NT2/D1 (cell line): Measurements from ENCODE around the gene DYNC1H1.

Experiments used
- SUZ12 ChIP-seq: IDR thresholded peaks from 2 replicates; pipeline ENCODE4 v1.6.1; 2011; ENCODE audit not compliant: insufficient read length, insufficient read depth; ENCODE audit errors: extremely low read depth
- YY1 ChIP-seq: IDR thresholded peaks from 2 replicates; pipeline ENCODE4 v1.6.1; 2011; ENCODE audit not compliant: insufficient read length, insufficient read depth
- ZNF274 ChIP-seq: IDR thresholded peaks from 2 replicates; pipeline ENCODE4 v1.6.1; 2011; ENCODE audit warnings: mild to moderate bottlenecking, low read depth, low read length

- no peak for TF ChIP-seq ZNF274
- no peak for TF ChIP-seq YY1
- no peak for TF ChIP-seq SUZ12
These were observed 6.5 kb downstream of the DYNC1H1 start for GRCh38 chr14:101970830-101971400.
